Trophoblast cell (in vitro differentiated cells and primary cell): Measurements from ENCODE around the gene CCL2.

Experiments used
- DNase-seq, 2 donors: peaks; one replicate each; pipeline ENCODE4 v3.0.0-alpha.2; 2016
- H2AFZ ChIP-seq: 2 replicates; pipeline ENCODE4 v1.6.1; 2013; ENCODE audit warnings: low read length, moderate library complexity, mild to moderate bottlenecking; ENCODE audit not compliant: insufficient read depth, poor library complexity
- H2AK5ac ChIP-seq: 2 replicates; pipeline ENCODE4 v1.6.1; 2013; ENCODE audit warnings: mild to moderate bottlenecking, low read length
- H2BK120ac ChIP-seq: 2 replicates; pipeline ENCODE4 v1.6.1; 2013; ENCODE audit warnings: low read length, mild to moderate bottlenecking, moderate library complexity; ENCODE audit not compliant: insufficient read depth, poor library complexity
- H2BK12ac ChIP-seq: 2 replicates; pipeline ENCODE4 v1.6.1; 2013; ENCODE audit warnings: mild to moderate bottlenecking, low read length, moderate library complexity
- H2BK5ac ChIP-seq: 2 replicates; pipeline ENCODE4 v1.6.1; 2013; ENCODE audit warnings: low read length, low read depth, moderate library complexity, mild to moderate bottlenecking; ENCODE audit not compliant: poor library complexity
- H3K14ac ChIP-seq: 2 replicates; pipeline ENCODE4 v1.6.1; 2013; ENCODE audit warnings: mild to moderate bottlenecking, low read length
- H3K18ac ChIP-seq: 2 replicates; pipeline ENCODE4 v1.6.1; 2013; ENCODE audit warnings: mild to moderate bottlenecking, low read length
- H3K23ac ChIP-seq: 2 replicates; pipeline ENCODE4 v1.6.1; 2013; ENCODE audit warnings: low read length
- H3K27ac ChIP-seq: 2 replicates; pipeline ENCODE4 v1.5.1; 2013; ENCODE audit warnings: low read depth, mild to moderate bottlenecking, inconsistent platforms, low read length, moderate library complexity
- H3K27me3 ChIP-seq: 2 replicates; pipeline ENCODE4 v1.6.1; 2013; ENCODE audit warnings: inconsistent platforms, mild to moderate bottlenecking, low read length, moderate library complexity; ENCODE audit not compliant: insufficient read depth
- H3K36me3 ChIP-seq, 2 experiments: 1 replicate in 1 of 2; 2 replicates in 1 of 2; pipeline ENCODE4 v1.6.1; 2013; ENCODE audit warnings: low read length in 2 of 2, mild to moderate bottlenecking in 2 of 2, moderate library complexity in 1 of 2; ENCODE audit not compliant: insufficient read depth in 2 of 2, control insufficient read depth in 1 of 2
- H3K4ac ChIP-seq: 2 replicates; pipeline ENCODE4 v1.6.1; 2013; ENCODE audit warnings: low read depth, mild to moderate bottlenecking, low read length, moderate library complexity
- H3K4me1 ChIP-seq, 2 experiments: 1 replicate in 1 of 2; 2 replicates in 1 of 2; pipeline ENCODE4 v1.6.1; 2013; ENCODE audit warnings: low read length in 2 of 2, mild to moderate bottlenecking in 2 of 2, moderate library complexity in 1 of 2; ENCODE audit not compliant: insufficient read depth in 2 of 2, control insufficient read depth in 1 of 2
- H3K4me2 ChIP-seq: 2 replicates; pipeline ENCODE4 v1.6.1; 2013; ENCODE audit warnings: inconsistent platforms, mild to moderate bottlenecking, low read length, moderate library complexity
- H3K4me3 ChIP-seq: 2 replicates; pipeline ENCODE4 v1.5.1; 2013; ENCODE audit warnings: mild to moderate bottlenecking, low read depth, low read length, inconsistent platforms
- H3K79me1 ChIP-seq: one replicate; pipeline ENCODE4 v1.6.1; 2013; ENCODE audit warnings: low read length
- H3K79me2 ChIP-seq: 2 replicates; pipeline ENCODE4 v1.6.1; 2013; ENCODE audit warnings: low read length, mild to moderate bottlenecking; ENCODE audit not compliant: control insufficient read depth, insufficient read depth, poor library complexity
- H3K9ac ChIP-seq: 2 replicates; pipeline ENCODE4 v1.6.1; 2013; ENCODE audit warnings: mild to moderate bottlenecking, low read length
- H3K9me3 ChIP-seq: 2 replicates; pipeline ENCODE4 v1.6.1; 2013; ENCODE audit warnings: low read depth, mild to moderate bottlenecking, control low read depth, inconsistent platforms, low read length; ENCODE audit not compliant: insufficient read depth
- H4K12ac ChIP-seq: 2 replicates; pipeline ENCODE4 v1.6.1; 2013; ENCODE audit warnings: low read depth, mild to moderate bottlenecking, low read length, moderate library complexity
- H4K8ac ChIP-seq: 2 replicates; pipeline ENCODE4 v1.6.1; 2013; ENCODE audit warnings: low read depth, mild to moderate bottlenecking, low read length, moderate library complexity
- H4K91ac ChIP-seq: one replicate; pipeline ENCODE4 v1.6.1; 2013; ENCODE audit warnings: low read depth, mild to moderate bottlenecking, low read length, moderate library complexity
- WGBS: extraction: QIAGEN DNeasy Blood & Tissue Kit; methylation state at CpG from one replicate; pipeline ENCODE4 v1.1.7; 2013; ENCODE audit warnings: missing lambda C conversion rate; ENCODE audit not compliant: insufficient read length, insufficient coverage; ENCODE audit errors: extremely low coverage; 5-methylcytosine and 5-hydroxymethylcytosine counted together

Gene CCL2

GRCh38 chr17:34221411-34221810 lies 33.7 kb upstream of the CCL2 start:
- Histone ChIP-seq H3K36me3 (no peaks in the 10 kb centered on the region), H3K79me2 (no peaks in the 10 kb centered on the region), H3K79me1 (no peaks in the 10 kb centered on the region), H2BK5ac (no peak overlapping the region), H3K4me1 (no peaks in the 10 kb centered on the region), H3K14ac (no peak overlapping the region), H2AFZ (no peak overlapping the region), H2BK120ac (no peak overlapping the region), H4K8ac (no peak overlapping the region), H3K4me3 (no peak overlapping the region), H3K23ac (no peak overlapping the region), H3K9ac (no peak overlapping the region), H4K12ac (no peak overlapping the region), H3K27me3 (no peaks in the 10 kb centered on the region), H3K27ac (no peak overlapping the region), H2BK12ac (no peak overlapping the region), H3K18ac (no peak overlapping the region), H3K9me3 (no peaks in the 10 kb centered on the region), H3K4me2 (no peak overlapping the region), H4K91ac (no peak overlapping the region), H2AK5ac (no peak overlapping the region), H3K4ac (no peak overlapping the region)
- DNase-seq: no peak
- no CpG with 5 or more reads among the region's 4 CpGs for WGBS

- Histone ChIP-seq H4K8ac (no peak overlapping the region), H3K4me3 (no peak overlapping the region), H3K14ac (no peak overlapping the region), H3K27ac (no peak overlapping the region), H3K79me2 (no peaks in the 10 kb centered on the region), H3K36me3 (no peaks in the 10 kb centered on the region), H4K91ac (no peak overlapping the region), H2AK5ac (no peak overlapping the region), H2BK5ac (no peak overlapping the region), H3K18ac (no peak overlapping the region), H3K9ac (no peak overlapping the region), H3K27me3 (no peaks in the 10 kb centered on the region), H3K9me3 (no peaks in the 10 kb centered on the region), H2BK120ac (no peak overlapping the region), H4K12ac (no peak overlapping the region), H3K4me2 (no peak overlapping the region), H3K4me1 (no peaks in the 10 kb centered on the region), H3K79me1 (no peaks in the 10 kb centered on the region), H2AFZ (no peak overlapping the region), H3K4ac (no peak overlapping the region), H2BK12ac (no peak overlapping the region), H3K23ac (no peak overlapping the region)
- DNase-seq: no peak
- no CpG with 5 or more reads among the region's 3 CpGs for WGBS
These were observed 32.2 kb upstream of the CCL2 start for GRCh38 chr17:34222722-34223497.

GRCh38 chr17:34225046-34225445 lies 30.0 kb upstream of the CCL2 start:
- Histone ChIP-seq H3K36me3 (no peaks in the 10 kb centered on the region), H4K91ac (no peak overlapping the region), H3K79me2 (no peaks in the 10 kb centered on the region), H2AFZ (no peak overlapping the region), H3K18ac (no peak overlapping the region), H3K9me3 (peaks cover 2% of the 10 kb centered on the region), H3K27ac (no peak overlapping the region), H3K4me2 (no peak overlapping the region), H3K4me1 (no peaks in the 10 kb centered on the region), H3K4ac (no peak overlapping the region), H3K23ac (no peak overlapping the region), H3K27me3 (no peaks in the 10 kb centered on the region), H3K14ac (no peak overlapping the region), H3K9ac (no peak overlapping the region), H3K79me1 (no peaks in the 10 kb centered on the region), H4K8ac (no peak overlapping the region), H2BK5ac (no peak overlapping the region), H2BK120ac (no peak overlapping the region), H2BK12ac (no peak overlapping the region), H2AK5ac (no peak overlapping the region), H3K4me3 (no peak overlapping the region), H4K12ac (no peak overlapping the region)
- WGBS: no CpG with 5 or more reads among the region's 9 CpGs
- no peak for DNase-seq

GRCh38 chr17:34226011-34226743 lies 28.9 kb upstream of the CCL2 start:
- Histone ChIP-seq H2AFZ (no peak overlapping the region), H3K4me1 (no peaks in the 10 kb centered on the region), H3K4ac (no peak overlapping the region), H2AK5ac (no peak overlapping the region), H3K9ac (no peak overlapping the region), H3K36me3 (no peaks in the 10 kb centered on the region), H3K27me3 (no peaks in the 10 kb centered on the region), H3K9me3 (peaks cover 3% of the 10 kb centered on the region), H3K79me2 (no peaks in the 10 kb centered on the region), H3K23ac (no peak overlapping the region), H4K91ac (no peak overlapping the region), H2BK5ac (no peak overlapping the region), H4K12ac (no peak overlapping the region), H3K27ac (no peak overlapping the region), H2BK120ac (no peak overlapping the region), H3K18ac (no peak overlapping the region), H3K79me1 (no peaks in the 10 kb centered on the region), H2BK12ac (no peak overlapping the region), H3K14ac (no peak overlapping the region), H3K4me3 (no peak overlapping the region), H4K8ac (no peak overlapping the region), H3K4me2 (no peak overlapping the region)
- no peak for DNase-seq
- no CpG with 5 or more reads among the region's 3 CpGs for WGBS
